ENCODE data around the gene C16orf82. TPM values are rescaled to one million over a fixed set of nuclear protein-coding genes. Genes with fewer than 3 reads are reported as not detected.

C16orf82 gene
- total and polyA plus RNA-seq, 2 of the 8 experiments (the other 6 are each of a cell fraction or from before 2014, with no cell fraction given): not detected

GRCh38 chr16:27029525-27029924 is 37.2 kb upstream of the C16orf82 start (continued):
- TF ChIP-seq TEAD4 (IDR thresholded peaks at IDR 0.05; ENCODE audit: low read depth, low read length): no peak
- TF ChIP-seq BRCA1 (IDR thresholded peaks at IDR 0.05; ENCODE audit: low read depth, low read length): no peak
- no peak for TF ChIP-seq JUND (IDR thresholded peaks at IDR 0.05; ENCODE audit: low read length)
- no peak for TF ChIP-seq NANOG (IDR thresholded peaks at IDR 0.05; ENCODE audit: insufficient read depth, low read depth, low read length, poor library complexity, severe bottlenecking)
